Kidney tubule cell (primary cell): ENCODE measurements around the gene UBR3.

Experiments
- DNase-seq: peaks from one replicate; pipeline ENCODE4 v3.0.0-alpha.2; 2018; ENCODE audit warnings: low spot score

Gene UBR3

GRCh38 chr2:170005702-170006101, 178.4 kb downstream of the UBR3 start:
- no peak for DNase-seq

DNA sequence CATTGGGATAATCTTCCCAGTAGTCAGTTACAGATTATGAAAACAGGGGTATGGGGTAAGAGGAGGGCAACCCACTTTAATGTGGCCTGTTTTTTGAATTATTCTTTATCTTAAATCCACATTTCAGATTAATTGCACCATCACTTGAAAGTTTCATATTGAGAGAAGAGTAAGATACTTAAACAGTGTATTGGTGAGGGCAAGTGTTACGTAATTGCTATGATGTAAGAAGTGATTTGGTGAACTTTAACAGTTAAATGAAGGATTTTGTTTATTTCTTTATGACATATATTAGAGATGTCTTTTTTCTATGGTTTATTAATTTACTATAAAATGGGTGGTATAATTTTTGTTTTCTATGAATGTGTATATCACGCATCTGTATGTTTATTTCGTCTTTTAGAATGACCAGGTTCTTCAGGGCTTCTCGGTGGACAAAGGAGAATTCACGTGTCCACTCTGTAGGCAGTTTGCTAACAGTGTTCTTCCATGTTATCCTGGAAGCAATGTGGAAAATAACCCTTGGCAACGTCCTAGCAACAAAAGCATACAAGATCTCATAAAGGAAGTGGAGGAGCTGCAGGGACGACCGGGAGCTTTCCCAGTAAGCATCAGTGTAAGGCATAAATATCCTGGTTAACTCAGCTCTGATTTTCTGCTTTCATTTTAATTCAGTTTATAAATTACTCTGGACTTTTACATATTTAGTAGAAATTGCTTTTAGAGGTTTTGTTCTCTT, 179.5 kb downstream of the UBR3 start:
- no peak for DNase-seq

DNA sequence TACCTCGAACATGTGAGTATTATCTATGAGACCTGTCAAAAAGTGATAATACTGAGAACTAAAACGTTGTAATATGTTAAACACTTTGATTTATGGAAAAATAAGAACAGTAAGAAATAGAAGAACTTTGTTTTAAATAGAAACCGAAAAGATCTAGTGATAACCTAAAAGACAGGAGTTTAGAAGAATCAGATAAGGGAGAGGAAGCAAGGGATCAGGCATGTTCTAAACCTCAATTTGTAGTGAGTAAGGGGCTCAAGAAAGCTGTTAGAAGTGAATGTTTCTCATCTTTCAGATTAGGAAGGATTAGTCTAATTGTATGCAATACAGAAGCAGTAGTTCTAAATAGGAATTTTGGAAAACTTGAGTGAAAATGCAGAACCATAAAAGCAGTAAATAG, 182.0 kb downstream of the UBR3 start:
- DNase-seq = no peak

- DNase-seq = no peak
These were observed 185.5 kb downstream of the UBR3 start for GRCh38 chr2:170012773-170013172.

DNA sequence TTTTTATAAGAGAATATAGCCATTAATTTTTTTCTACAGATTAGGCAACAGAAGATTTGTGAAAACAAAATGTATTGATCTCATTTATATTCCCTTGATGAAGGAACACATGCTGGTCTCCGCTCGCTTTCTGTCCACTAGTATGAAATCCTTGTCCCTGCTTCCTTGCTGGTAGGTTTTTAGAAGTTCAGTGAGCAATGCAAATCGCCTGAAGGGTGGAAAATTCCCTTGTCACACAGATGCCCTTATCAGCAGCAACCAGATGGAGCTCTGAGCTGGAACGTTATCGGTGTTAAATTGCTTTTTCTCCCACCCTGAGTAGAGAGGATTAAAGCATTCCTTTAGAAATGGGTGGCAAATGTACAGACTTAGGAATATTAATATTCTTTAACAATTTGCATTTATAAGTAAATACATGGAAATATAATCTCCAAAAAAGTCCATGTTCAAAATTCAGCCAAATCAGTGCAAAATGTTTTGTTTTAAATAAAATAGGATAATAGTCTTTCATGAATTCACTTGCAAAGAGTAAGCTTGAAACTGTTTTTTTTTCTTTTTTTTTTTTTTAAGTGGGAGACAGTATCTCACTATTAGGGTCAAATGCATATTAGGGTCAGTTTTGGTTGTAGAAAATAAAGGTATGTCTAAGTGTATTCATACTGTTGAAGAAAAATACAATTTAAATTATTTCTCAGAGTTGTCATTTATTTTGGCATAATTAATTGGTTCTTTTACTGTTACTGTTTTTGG, 186.7 kb downstream of the UBR3 start:
- no peak for DNase-seq

- DNase-seq = no peak
These were observed 187.5 kb downstream of the UBR3 start for GRCh38 chr2:170014769-170015168.

- no peak for DNase-seq
These were observed 190.7 kb downstream of the UBR3 start for GRCh38 chr2:170017860-170018532.

GRCh38 chr2:170019060-170019805, 192.0 kb downstream of the UBR3 start:
- no peak for DNase-seq

- DNase-seq = no peak
These were observed 193.5 kb downstream of the UBR3 start for GRCh38 chr2:170020777-170021176.

GRCh38 chr2:170022692-170023091, 195.4 kb downstream of the UBR3 start:
- DNase-seq = peak; percentile 90

DNA sequence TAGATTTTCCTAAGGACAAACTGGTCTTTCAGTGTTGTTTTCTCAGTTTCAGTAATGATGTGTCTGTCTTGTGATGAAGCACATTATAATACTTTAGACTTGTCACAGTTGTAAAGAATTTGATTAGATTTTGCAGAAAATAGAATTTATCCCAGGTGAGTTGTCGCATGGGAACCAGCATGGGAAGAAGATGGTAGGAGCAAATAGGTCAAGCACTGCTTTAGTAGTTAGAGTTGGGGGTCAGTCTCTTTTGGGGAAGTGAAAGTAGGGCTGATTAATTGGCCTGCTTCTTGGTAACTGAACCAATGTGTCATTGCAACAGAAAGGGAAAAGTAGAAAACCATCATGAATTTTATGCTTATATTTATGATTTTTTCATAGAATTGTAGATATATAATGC, 197.5 kb downstream of the UBR3 start:
- DNase-seq = no peak

DNA sequence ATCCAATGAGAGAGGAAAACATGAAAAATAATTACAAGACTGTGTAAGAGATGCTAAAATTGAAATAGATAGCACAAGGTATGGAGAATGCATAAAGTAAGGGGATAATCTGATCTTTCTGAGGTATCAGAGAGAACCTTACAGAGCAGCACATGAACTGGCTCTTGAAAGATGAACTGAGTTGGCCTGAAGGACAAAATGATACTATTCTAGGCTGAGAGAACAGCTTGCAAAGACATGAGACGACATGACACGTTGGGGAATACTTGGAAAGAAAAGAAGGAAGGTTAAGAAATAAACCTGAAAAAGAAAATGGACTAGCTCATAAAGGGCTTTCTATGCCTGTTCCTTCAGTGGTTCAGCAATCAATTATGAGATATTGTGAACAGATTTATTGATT, 198.0 kb downstream of the UBR3 start:
- no peak for DNase-seq

DNA sequence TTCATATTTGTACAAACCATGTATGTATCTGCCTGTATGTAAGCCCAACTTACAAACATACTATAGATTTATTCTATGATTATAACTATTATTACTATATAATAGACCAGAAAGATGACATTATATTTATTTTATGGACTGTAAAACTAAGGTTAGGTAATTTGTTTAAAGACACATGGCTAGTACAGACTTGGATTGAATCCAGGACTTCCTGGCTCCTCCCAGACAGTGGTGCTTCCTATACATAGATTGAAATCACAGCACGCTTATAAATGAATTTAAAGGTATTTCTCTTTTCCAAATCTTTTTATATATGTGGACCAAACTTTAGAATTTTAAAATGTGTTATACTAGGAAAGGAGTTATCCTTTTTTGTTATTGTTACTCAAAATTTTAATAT, 199.1 kb downstream of the UBR3 start:
- DNase-seq = no peak

- DNase-seq = no peak
These were observed 202.3 kb downstream of the UBR3 start for GRCh38 chr2:170029551-170029950.

- no peak for DNase-seq
These were observed 202.8 kb downstream of the UBR3 start for GRCh38 chr2:170030040-170030439.

- DNase-seq = no peak
These were observed 204.0 kb downstream of the UBR3 start for GRCh38 chr2:170031288-170031687.

- DNase-seq = no peak
These were observed 207.3 kb downstream of the UBR3 start for GRCh38 chr2:170034596-170034995.

DNA sequence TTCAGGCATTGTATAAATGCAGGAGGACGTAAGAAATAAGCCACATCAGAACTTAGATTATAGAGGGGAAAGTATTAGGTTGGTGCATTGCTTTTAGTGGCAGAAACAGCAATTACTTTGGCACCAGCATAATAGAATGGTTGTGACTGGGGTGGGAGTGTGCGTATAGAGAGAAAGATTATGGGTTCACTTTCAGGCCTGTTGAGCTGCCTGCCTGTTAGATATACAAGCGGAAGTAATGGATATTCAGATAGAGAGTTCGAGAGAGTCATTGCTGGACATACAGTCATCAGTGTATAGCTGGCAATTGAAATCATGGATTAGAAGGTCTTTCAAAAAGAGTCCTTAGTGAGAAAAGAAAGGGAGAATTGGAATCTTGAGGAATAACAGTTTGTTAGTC, 211.5 kb downstream of the UBR3 start:
- DNase-seq = no peak

DNA sequence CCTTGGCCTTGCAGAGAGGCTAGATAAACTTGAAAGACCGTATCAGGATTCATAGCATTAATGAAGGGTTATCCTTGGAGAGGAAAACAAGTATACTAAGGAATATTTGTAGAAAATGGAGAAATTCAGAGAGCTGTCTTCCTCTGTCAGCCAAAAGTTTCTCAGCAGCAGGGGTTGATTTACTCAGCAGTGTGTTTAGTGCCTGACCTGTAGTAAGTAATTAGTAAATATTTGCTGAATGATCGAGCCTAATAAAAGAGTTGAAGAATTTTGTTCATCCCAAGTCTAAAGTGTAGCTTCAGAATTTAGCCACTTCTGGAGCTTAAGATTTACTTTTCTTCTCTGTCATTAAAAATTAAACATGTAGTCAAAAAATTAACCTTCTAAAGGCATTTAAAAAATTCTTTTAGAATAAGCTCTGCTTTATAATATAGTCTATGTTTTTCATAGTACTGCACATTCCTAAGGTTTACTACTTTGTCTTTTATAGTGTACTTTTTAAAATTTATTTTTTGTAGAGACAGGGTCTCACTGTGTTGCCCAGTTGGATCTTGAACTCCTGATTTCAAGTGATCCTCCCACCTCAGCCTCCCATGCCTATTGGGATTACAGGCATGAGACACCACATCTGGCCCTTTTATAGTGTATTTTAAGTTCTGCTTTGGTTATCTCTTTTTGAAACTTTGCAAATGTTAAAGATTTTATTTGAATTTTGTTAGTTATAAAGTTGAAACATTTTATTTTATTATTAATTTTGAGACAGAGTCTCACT, 212.3 kb downstream of the UBR3 start:
- DNase-seq = no peak

- no peak for DNase-seq
These were observed 217.7 kb downstream of the UBR3 start for GRCh38 chr2:170044751-170045478.
